HG02885 (cell line): ENCODE data around the gene PCDH10.
"Not testable (repeated sequence)": the region's sequence is repeated elsewhere in the genome, so short reads cannot be mapped to it uniquely, and the experiment has no call there.

Source experiments
- ATAC-seq: cut with Tn5 transposase; IDR thresholded peaks from one replicate; pipeline ENCODE4 v1.9.1; 2021; ENCODE audit warnings: mild to moderate bottlenecking; ENCODE audit not compliant: unreplicated experiment, poor library complexity

The PCDH10 gene

GRCh38 chr4:133208694-133209285, 59.7 kb downstream of the PCDH10 start:
- no peak for ATAC-seq

- no peak for ATAC-seq
Measured at GRCh38 chr4:133233922-133234321, 84.8 kb downstream of the PCDH10 start.

- ATAC-seq = not testable (repeated sequence)
Measured at GRCh38 chr4:133240451-133240850, 91.4 kb downstream of the PCDH10 start.
